Stimulated activated CD4-positive, alpha-beta T cell treated with anti-CD3 and anti-CD28 coated beads, TNF-alpha, amount 100 ng/mL, for 4 hours (primary cell): ENCODE data around the gene ZFTA.
"Not testable (repeated sequence)": the region's sequence is repeated elsewhere in the genome, so short reads cannot be mapped to it uniquely, and the experiment has no call there.

Source experiments
- DNase-seq, 3 experiments: peaks; one replicate each; pipeline ENCODE4 v3.0.0-alpha.2; 2020; ENCODE audit warnings: low read depth in 3 of 3

The ZFTA gene

DNA sequence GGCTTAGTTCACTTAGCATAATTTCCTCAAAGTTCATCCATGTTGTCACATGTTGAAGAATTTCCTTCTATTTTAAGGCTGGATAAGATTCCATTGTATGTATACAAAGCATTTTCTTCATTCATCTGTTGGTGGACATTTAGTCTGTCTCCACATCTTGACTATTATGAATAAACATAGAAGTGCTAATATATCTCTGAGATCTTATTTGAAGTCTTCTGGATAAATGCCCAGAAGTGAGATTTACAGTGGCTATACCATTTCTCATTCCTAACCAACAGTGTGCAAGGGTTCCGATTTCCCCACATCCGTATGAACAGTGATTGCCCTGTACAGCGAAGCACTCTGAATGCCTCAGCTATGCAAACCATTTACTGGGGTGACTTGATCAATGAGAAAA lies 6.6 kb upstream of the ZFTA start:
- DNase-seq, result no peak

DNA sequence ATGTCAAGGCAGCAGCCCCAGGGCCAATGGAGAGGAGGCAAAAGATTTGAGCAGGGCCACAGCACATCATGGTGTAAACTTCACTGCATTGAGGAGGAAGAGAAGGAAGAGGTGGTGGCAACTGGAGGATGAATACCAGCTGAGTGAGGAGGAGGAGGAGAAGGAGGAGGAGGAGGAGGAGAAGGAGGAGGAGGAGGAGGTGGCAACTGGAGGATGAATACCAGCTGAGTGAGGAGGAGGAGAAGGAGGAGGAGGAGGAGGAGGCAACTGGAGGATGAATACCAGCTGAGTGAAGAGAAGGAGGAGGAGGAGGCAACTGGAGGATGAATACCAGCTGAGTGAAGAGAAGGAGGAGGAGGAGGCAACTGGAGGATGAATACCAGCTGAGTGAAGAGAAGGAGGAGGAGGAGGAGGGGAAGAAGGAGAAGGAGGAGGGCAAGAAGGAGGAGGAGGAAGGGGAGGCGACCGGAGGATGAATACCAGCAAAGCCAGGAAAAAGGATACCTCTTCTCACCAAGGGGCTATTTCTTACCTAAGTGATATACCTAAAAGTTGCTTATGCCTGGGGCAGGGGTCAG lies 3.3 kb upstream of the ZFTA start:
- not testable (repeated sequence) for DNase-seq

DNA sequence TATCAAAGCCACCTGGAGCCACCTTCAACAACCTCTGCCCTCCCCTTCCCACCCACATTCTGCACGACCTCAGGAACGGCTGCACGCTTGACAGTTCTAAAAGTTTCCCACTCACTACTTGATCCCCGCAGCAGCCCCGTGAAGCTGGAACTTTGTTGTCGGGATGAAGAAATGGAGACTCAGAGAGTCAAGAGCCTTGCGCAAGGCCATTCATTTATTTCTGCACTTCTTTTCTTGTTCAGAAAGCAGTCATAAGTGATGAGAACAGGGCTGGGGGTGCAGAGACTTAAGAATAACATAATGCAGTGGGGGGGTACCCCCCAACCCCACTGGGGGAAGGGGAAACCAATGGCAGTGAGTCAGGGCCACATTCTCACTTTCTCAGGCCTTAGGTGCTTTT lies 2.2 kb upstream of the ZFTA start:
- no peak for DNase-seq

DNA sequence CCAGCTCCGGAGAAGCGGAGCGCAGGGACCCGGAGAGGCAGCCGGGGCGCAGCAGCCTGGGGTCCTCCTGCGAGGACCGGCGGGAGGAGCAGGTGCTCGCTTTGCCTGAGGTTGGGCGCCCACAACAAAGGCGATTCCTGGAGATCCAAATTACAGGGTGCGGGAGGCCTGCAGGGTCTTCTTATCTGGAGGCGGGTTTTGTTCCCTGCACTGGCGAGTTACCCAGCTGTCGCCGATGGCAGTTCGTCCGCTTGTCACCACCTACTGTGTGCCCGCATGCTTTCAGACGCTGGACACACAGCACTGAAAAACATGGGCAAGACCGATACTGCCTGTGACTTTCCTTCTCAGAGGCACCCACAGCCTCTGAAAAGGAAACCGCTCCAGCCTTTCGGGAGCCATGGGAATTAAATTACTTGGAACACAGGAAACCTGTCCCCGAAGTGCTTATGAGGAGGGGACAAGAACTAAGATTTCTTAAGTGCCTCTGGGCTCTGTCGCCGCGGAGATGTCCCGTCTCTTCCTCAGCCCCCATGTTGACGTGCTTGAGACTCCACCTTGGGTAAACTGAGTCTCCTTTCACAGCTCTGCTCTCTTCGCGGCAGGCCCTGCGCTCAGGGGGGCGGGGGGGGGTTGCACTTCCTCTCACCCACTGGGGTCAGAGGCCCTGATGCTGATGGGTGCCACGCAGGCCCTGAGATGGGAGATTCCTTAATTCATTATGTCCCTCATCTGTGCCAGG lies 1.3 kb upstream of the ZFTA start:
- DNase-seq, result no peak

DNA sequence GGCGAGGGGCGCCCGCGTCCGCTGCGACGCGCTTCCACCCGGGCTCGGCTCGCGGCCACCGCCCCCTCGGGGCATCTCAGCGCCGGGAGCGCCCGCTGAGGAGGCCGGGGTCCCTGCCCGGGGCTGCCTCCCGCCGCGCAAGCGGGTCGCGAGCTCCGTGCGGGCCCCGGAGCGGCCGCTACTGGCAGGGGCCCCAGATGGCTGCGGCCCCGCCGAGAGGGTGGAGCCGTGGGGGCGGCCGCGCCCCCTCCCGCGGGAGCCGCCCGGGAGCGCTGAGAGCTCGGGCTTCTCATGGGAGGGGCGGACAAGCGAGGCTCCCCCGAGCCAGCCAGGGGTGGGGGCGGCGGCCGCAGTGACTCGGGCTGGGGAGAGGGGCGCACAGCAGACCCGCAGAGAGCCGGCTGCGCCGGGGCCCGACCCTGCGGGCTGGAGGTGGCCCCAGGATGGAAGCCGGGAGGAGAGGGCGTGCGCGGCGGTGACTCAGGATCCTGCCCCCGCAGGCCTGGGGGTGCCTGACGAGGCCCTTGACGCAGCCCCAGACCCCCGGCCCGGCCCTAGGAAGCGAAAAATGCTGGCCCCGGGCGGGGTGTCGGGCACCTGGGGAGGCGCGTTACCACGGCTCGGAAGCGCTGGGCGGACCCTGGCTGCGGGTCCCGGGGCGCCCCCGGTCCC lies 603 bp upstream of the ZFTA start:
- peak; percentile 7 to 28 (median 22) for DNase-seq

DNA sequence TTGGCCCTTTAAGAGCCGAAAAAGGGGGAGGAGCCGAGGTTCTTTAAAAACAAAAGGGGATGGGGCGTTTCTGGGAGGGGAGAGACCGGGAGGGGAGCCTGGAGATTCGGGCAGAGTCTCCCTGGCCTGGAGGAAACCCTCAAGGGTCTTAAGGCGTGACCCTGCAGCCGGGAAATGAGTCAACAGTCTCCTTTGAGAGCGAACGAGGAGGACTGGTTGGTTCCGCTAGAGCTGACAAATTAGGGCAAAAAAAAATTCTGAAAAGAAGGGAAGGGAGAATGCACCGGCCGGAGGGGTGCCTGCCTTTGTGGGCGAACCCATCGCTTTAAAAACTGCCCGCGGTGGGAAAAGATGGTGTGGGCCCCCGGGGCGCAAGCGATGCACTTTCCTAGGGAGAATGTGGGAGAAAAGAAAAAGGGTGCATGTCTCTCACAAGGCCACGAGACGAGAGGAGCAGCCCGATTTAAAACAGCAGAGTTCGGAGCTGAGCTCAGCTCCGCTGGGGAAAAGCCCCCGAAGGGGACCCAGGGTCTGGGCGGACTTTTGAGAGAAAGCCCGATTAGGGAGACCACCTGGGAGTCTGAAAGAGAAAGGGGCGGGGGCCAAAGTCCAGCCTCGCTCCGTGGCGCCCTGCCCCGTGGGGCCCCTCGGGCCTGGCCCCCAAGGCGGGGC lies 874 bp downstream of the ZFTA start:
- peak in 2 of 3 experiments; percentile 9 to 14 for DNase-seq

DNA sequence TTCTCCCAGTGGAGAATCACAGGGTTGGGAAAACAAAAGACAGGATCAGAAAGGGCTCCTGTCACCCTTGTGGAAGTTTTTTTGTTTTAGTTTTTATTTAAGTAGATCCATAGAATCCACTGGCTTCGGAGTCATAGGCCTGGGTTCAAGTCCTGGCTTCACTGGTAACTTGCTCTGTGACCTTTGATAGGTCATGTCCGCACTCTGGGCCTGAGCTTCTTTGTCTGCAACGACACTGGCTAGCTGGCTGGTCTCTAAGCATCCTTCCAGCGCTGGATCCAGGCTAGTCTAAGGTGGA lies 1.4 kb downstream of the ZFTA start:
- no peak for DNase-seq

DNA sequence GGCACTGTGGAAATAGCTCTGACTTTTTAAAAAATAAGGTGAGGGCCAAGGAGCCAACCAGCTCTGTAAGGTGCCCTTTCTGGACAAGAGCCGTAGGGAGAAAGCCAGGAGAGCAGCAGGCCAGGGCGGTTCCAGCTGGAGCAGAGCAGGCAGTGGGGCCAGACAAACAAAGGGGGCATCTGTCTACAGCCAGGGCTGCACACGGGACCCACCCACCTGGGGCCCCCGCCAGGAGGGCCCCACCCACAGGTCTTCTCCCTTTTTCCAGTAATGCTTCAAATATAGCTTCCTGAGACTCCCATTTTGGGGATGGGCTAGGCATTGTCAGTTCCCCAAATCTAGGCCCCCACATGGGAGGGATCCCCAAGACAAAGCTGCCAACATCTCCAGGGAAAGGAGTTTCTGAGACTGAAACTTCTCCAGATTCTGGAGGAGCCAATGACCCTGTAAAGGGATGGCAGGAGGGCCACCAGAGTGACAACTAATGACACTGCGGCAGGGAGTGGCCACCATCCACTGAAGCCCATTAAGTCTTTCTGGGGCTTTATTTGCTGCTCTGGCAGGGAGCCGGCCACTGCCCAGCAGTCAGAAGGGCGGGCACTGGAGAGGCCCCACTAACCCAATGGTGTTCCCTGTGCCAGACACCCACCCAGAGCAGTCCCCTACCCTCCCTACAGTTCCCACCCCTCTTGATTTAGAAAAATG lies 1.9 kb downstream of the ZFTA start:
- no peak for DNase-seq

DNA sequence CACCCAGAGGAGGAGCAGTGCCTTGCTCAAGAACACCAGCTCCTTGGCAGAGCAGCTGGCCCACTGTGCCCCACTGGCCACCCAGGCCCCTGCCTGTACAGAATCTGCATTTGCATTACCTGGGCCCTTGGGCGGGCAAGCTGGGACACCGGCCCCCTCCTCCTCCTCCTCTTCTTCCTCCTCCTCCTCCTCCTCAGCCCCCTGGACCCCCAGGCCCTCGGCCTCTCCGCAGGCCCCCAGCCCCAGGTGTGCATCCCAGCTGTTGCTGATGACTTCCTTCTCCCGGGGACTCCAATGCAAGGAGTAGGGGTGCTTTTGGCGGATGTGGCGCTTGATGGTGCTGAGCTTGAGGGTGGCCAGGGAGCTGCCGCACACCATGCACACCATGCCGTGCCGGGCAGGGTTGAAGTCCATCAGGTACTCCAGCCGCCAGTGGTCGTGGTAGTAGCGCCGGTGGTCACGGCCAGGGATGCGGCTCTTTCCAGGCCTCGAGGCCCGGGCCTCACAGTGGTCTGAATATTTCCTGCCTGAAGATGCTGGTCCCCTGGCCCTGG lies 2.8 kb downstream of the ZFTA start:
- DNase-seq, result no peak

DNA sequence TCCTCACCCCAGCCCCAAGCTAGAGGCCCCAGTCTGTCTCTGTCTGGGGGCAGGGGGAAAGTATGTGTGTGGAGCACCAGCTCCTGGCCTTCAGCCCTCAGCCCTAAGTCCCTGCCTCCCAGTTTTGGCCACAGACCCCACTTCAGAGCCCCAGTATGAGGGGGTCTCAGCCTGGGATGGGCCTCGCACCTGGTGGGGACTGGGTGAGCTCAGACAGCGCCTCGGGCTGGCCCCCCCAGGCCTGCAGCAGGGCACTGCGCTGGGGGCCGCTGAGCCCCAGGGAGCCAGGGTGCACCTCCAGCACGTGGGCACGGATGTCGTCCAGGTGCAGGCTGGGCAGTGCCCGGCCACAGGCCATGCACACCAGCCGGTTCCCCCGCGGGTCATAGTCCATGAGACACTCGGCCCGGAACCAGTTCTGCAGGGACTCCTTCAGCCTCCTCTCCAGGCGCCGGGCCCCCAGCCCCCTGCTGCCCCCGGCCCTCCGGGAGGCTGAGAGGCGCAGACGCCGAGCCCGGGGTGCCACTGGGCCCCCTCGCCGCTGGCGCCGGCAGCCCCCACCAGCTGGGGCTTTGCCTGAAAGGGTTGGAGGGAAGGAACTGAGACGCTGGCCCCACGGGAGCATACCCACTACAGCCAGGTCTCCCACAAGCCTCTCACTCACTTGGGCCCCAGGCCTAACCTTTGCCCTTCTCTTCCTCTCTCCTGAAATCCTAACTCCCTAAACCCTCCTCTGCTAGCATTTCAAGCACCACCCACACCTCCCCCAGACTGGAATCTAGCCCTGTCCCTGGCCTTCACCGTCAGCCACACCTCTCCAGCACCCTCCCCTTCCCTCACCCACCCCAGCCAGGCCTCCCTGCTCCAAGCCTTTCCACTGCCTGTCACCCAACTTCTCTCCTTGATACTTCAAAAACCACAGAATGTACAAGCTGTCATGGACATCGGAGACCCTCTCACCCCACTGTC lies 3.6 kb downstream of the ZFTA start:
- no peak for DNase-seq

DNA sequence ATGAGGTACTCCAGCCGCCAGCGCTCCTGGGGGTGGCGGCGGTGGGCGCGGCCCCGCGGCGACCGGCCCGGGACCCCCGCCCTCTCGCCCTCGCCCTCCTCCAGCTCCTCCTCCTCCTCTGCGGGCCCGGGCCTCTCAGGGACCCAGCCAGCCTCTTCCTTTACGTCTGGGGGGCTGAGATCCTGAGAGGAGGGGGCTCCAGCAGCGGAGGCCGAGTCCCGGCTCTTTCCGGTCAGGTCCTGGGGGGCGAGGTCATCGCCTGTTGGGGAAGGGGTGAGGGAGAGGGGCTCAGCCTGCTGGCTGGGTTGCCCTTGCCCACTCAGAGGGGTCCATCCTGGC lies 4.3 kb downstream of the ZFTA start:
- DNase-seq, result no peak

DNA sequence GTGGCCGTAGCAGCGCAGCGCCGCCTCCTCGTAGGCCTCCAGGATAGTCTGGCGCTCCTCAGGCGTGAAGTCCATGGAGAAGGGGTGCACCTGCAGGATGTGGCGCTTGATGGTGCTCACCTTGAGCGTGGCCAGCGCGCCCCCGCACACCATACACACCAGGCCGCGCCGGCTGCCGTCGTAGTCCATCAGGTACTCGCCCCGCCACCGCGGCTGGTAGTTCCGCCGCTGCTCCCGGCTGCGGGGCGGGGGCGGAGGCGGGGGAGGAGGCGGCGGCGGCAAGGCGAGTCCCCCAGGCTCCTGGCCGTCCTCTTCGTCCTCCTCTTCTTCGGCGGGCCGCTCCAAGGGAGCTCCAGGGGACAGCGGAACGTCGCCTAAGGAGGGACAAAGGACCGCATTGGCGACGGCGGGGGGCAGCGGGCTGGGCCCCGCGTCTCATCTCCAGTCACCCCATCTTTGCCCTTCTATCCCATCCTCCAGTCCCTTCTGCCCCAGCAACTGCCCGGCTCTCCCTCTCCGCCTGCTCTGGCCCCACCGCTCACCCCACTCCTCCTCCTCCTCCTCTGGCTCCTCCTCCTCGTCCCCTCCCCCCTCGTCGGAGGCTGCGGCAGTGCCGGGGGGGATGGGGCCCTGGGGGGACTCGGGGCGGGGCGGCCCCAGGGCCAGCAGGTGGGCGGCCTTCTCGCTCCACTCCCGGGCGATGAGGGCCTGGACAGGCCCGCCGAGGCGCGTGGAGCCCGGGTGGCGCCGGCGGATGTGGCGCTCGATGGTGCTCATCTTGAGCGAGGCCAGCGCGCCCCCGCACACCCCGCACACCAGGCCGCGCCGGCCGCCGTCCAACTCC lies 4.9 kb downstream of the ZFTA start:
- DNase-seq, result no peak

DNA sequence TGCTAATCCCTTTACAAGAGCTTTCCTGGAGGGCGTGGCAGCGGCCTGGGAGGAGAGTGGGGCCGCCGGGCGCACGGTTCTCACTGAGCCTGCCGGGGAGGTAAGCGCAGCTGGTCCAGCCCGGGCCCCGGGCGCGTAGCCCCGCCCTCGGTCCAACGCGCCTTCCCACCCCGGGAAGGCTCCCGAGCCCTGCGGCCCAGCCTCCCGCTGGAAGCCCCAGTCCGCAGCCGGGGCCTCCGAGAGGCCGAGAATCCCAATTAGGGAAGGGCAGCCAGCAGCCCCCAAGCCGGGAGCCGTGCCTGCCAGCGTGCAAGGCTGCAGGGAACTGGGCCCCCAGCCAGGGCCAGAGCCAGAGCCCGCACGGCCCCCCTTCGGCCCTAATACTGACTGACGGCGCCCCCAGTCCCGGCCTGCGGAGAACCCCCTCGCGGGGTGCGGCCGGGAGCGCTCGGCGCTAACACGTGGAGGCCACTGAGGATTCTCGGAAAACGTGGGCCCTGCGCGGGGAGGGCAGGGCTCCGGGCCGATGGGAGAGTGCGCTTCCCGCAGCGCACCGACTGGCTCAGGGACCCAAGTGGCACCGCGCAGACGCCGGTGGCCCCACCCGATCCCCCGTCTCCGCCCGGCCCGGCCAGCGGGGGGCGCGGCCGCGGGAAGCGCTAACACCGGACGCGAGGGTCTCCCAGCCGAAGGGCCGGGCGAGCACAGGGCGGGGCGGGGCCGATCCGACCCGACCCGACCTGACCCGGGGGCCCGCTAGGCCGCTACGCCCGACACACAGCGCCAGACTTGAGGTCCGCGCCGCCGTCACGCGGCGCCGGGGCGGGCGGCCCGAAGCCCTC lies 5.7 kb downstream of the ZFTA start:
- no peak for DNase-seq

DNA sequence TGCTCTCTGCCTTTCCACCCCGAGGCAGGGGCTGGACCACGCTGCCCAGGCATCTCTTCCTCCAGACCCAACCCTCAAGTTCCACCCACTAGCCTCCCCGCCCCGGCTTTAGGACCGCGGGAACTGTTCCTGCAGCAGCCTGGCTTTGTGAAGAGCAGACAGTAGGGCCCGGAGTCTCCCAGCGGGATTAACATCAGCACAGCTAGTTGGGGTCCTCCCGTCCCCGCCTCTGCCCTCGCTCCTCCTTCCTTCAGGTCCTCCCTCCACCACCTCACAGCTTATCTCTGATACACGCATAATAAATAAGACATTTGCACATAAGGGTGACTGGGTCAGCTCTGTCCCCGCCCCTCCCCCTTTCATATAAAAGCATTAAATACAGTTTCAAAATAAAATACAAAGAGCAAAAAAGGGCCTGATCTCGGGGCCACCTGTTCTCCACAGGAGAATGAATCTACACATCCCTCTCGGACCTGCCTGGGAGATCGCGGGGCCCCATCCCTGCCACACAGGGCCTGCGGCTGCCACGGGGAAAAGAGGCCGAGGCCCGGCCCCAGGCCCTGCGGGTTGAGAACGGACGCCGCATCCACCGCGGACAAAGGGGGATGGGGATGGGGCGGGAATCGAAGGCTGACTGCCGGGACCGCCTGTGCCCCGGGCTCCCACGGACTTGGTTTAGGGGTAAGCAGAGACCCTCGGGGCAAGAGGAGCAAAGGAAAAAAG lies 6.5 kb downstream of the ZFTA start:
- DNase-seq, result no peak

DNA sequence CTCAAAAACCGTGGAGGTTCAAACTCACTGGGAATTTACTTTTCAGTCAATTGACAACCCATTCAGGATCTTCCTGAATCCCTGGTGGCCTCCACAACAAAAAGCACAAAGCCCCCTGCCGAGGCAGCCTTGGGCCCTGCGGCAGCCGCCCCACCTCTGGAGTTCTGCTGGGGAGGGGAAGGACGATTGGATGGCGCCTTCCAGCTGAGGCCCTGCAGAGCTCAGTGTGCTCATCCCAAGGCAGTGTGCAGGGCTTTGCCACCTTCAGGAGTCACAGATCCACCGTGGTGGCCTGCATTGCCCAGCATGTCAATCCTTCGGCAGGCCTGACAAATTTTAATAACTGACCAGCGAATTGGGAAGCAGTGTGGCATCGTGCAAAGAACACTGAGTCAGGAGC lies 7.4 kb downstream of the ZFTA start:
- no peak for DNase-seq

DNA sequence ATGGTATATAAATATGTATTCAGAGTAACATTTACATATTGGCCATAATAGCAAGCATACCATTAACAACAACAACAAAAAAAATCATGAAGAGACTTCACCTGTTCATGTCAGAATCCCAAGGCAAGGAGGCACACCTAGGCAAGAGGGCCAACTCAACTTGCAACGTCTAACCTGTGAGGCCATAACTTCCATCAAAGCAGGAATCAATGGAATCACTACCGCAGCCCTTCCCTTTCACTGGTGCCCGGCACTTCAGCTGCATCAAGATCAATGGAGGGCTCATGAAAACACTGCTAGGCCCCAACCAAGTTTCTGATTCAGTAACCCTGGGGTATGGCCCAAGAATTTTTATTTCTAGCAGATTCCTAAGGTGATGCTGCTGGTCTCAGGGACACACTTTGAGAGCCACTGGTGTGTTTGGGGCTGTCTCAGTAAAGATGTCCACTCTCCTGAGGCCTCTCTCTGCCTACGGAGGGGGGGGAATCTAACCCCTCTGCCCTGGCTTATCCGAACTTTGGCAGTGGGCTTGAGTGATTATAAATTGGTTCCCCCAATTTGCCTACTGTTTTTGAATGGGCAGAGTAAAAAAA lies 8.0 kb downstream of the ZFTA start:
- DNase-seq, result no peak

DNA sequence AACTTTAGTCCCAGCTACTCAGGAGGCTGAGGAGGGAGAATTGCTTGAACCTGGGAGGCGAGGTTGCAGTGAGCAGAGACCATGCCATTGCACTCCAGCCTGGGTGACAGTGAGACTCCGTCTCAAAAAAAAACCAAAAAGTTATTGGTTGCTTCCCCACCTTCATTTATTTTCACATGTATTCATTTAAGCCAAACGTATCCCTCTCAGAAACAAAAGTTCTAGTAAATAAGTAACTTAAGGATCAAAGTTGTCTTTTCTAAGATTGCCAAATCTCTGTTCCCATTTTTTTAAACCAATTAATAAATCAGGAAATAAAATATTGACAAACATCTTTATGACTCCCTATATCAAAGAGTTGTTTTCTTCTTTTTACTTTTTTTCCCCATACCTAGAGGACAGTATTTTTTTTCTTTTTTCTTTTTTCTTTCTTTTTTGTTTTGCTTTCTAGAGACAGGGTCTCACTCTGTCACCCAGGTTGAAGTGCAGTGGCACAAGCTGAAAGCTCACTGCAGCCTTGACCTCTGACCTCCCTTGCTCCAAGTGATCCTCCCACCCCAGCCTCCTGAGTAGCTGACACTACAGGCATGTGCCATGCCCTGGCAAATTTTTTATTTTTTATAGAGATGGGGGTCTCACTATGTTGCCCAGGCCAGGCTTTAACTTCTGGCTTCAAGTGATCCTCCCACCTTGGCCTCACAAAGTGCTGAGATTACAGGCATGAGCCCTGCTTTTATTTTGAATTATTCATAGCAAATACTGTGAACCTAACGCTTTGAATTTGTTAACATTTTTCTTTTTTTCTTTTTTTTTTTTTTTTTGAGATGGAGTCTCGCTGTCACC lies 11.4 kb downstream of the ZFTA start:
- DNase-seq, result no peak
